H1 (cell line): ENCODE results near the gene NELFA. TPM values are rescaled to one million over a fixed set of nuclear protein-coding genes. Genes with fewer than 3 reads are reported as not detected.

Experiments used
- ATF2 ChIP-seq: IDR thresholded peaks from 2 replicates; pipeline ENCODE4 v1.6.1; 2012; ENCODE audit warnings: low read length, inconsistent platforms
- BCL11A ChIP-seq, 2 experiments: IDR thresholded peaks; one replicate each; pipeline ENCODE4 v1.6.1; 2011; ENCODE audit warnings: low read depth in 2 of 2, low read length in 2 of 2, mild to moderate bottlenecking in 2 of 2
- BRCA1 ChIP-seq: IDR thresholded peaks from 2 replicates; pipeline ENCODE4 v1.6.1; 2012; ENCODE audit warnings: low read depth, low read length, improper control_type of control experiment
- CHD2 ChIP-seq: IDR thresholded peaks from 2 replicates; pipeline ENCODE4 v1.6.1; 2012; ENCODE audit warnings: low read length, improper control_type of control experiment
- CREB1 ChIP-seq: IDR thresholded peaks from 2 replicates; pipeline ENCODE4 v1.6.1; 2012; ENCODE audit warnings: inconsistent platforms
- CTBP2 ChIP-seq: IDR thresholded peaks from 2 replicates; pipeline ENCODE4 v1.7.0; 2011; ENCODE audit warnings: borderline replicate concordance, mild to moderate bottlenecking, moderate library complexity, mixed read lengths, low read length; ENCODE audit not compliant: insufficient read depth, insufficient read length
- CTCF ChIP-seq, 3 experiments: IDR thresholded peaks; 1 replicate in 2 of 3; 2 replicates in 1 of 3; pipeline versions ENCODE4 v1.5.1 to v1.6.1; 2011; ENCODE audit warnings: low read length in 3 of 3, mild to moderate bottlenecking in 3 of 3, inconsistent platforms in 2 of 3, low read depth in 1 of 3, moderate library complexity in 1 of 3; ENCODE audit not compliant: insufficient read depth in 1 of 3; ENCODE audit errors: control extremely low read depth in 1 of 3
- HDAC2 ChIP-seq, 2 experiments: fragments of 300-600 bp in 1 of 2; sonication (generic) in 1 of 2; IDR thresholded peaks; 2 replicates each; pipeline ENCODE4 v1.6.1; 2011 to 2012; ENCODE audit warnings: low read depth in 2 of 2, low read length in 2 of 2, mild to moderate bottlenecking in 2 of 2, moderate library complexity in 2 of 2, borderline replicate concordance in 1 of 2, inconsistent platforms in 1 of 2
- HDAC6 ChIP-seq: IDR thresholded peaks from one replicate; pipeline ENCODE4 v1.7.1; 2012; ENCODE audit warnings: low read depth, mild to moderate bottlenecking, inconsistent platforms, low read length, moderate library complexity
- MAFK ChIP-seq: IDR thresholded peaks from 2 replicates; pipeline ENCODE4 v1.6.1; 2012; ENCODE audit warnings: low read depth, mild to moderate bottlenecking, improper control_type of control experiment, low read length
- POLR2AphosphoS5 ChIP-seq: IDR thresholded peaks from 2 replicates; pipeline ENCODE4 v1.6.1; 2011; ENCODE audit warnings: low read depth, low read length
- RBBP5 ChIP-seq: IDR thresholded peaks from 2 replicates; pipeline ENCODE4 v1.7.1; 2012; ENCODE audit warnings: low read depth, mild to moderate bottlenecking, inconsistent platforms, low read length, moderate library complexity, borderline replicate concordance
- RNF2 ChIP-seq: fragments of 200-900, 300-1000 bp; sonication (generic); IDR thresholded peaks from 2 replicates; pipeline ENCODE4 v1.7.1; 2016; ENCODE audit warnings: borderline replicate concordance, low read depth, mild to moderate bottlenecking, antibody characterized with exemption, low read length; ENCODE audit not compliant: poor library complexity, severe bottlenecking; ENCODE audit errors: missing control alignments
- SAP30 ChIP-seq: fragments of 300-600 bp; sonication (generic); IDR thresholded peaks from 2 replicates; pipeline ENCODE4 v1.7.1; 2012; ENCODE audit warnings: low read length, moderate library complexity, mild to moderate bottlenecking, inconsistent platforms; ENCODE audit not compliant: insufficient read depth, insufficient replicate concordance
- SIN3A ChIP-seq, 2 experiments: IDR thresholded peaks in 1 of 2; conservative IDR thresholded peaks in 1 of 2; 2 replicates each; pipeline ENCODE4 v1.6.1; 2011 to 2012; ENCODE audit warnings: low read length in 2 of 2, improper control_type of control experiment in 1 of 2, low read depth in 1 of 2, mild to moderate bottlenecking in 1 of 2
- SP2 ChIP-seq: IDR thresholded peaks from 2 replicates; pipeline ENCODE4 v1.6.1; 2012; ENCODE audit warnings: mild to moderate bottlenecking, low read length, inconsistent platforms
- TAF7 ChIP-seq: optimal IDR thresholded peaks from 2 replicates; pipeline ENCODE3; 2011; ENCODE audit warnings: low read depth, mild to moderate bottlenecking, inconsistent platforms, low read length, moderate library complexity, borderline replicate concordance
- TBP ChIP-seq: IDR thresholded peaks from 2 replicates; pipeline ENCODE4 v1.6.1; 2011; ENCODE audit warnings: low read depth, low read length, improper control_type of control experiment
- polyA plus RNA-seq, 7 experiments: library from polyadenylated mRNA; depleted of rRNA in 3 of 7; stranded (reverse) in 5 of 7; unstranded in 2 of 7; fragments of >200 nt in 5 of 7; fragments of 200-250 nt in 2 of 7; gene quantifications; 1 replicate in 5 of 7; 2 replicates in 1 of 7; 4 replicates in 1 of 7; pipeline versions ENCODE4 v1.2.1 to v1.2.3, GENCODE V29; 2011 to 2013; ENCODE audit warnings: missing spikeins in 2 of 7, mixed read lengths in 2 of 7
- total RNA-seq: library from RNA; stranded (reverse); fragmentation: NEBNext Ultra II Directional; extraction: Animal tissue kit (Norgen Biotek cat#: 25700); gene quantifications from 2 replicates; pipeline ENCODE4 v1.2.1, GENCODE V29; 2021

NELFA gene
- total and polyA plus RNA-seq, 2 of the 8 experiments (the other 6 are each of a cell fraction or from before 2014, with no cell fraction given): 41.8 to 57.5 TPM

DNA sequence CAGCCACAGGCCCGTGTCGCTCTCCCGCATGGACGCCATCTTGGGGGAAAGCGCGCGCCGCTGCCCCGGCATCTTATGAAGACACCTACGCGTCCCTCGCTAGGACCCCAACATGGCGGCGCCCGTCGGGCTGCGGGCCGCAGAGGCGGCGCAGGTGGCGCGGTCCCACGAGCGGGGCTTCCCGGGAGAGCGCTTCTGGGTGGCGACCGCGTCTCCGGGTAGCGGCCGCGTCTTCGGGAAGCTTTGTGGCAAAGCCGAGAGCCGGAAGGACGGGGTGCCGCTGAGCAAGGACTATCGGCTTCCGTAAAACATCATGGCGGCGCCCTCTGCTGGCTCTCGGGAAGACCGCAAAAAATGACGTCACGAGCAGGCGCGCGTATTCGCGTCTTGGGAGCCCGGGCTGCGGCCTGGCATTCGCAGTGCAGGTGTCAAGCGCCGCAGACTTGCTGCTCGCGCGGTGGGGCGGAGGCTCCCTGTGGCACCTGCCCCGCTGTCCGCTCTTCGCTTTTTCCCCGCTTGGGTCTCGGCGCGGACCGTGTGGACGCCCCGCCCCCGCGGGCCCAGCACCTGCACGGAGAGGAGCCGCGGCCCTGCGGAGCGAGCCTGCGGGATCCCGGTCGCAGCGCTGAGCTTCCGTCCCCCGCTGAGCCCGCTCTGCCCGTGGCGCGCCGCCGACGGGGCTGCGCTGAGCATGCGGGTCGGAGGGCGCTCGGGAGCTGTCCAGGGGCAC lies at the start of gene NELFA (continued):
- TF ChIP-seq ATF2 (no peak), SAP30 (no peak), BCL11A (IDR thresholded peaks at IDR 0.05; ENCODE audit: low read depth in 2 of 2, low read length in 2 of 2) (no peak), SP2 (no peak), CREB1 (peak; percentile 99), HDAC2 (IDR thresholded peaks at IDR 0.05; ENCODE audit: borderline replicate concordance in 1 of 2, low read depth in 2 of 2, low read length in 2 of 2) (peak in 1 of 2 experiments; percentile 93; a peak in 1 of 4 replicates), HDAC6 (no peak), TAF7 (peak; percentile 98), POLR2AphosphoS5 (peak; percentile 90; the same call in 1 of the 2 replicates), CHD2 (no peak), CTCF (IDR thresholded peaks at IDR 0.05; ENCODE audit: control extremely low read depth in 1 of 3, insufficient read depth in 1 of 3, low read depth in 1 of 3, low read length in 3 of 3) (peak in 1 of 3 experiments; percentile 8; a peak in 1 of 4 replicates), RNF2 (no peak), RBBP5 (0 out of 2 replicates have a peak, but pooled peaks have one; percentile 57), CTBP2 (peak; percentile 87), TBP (peak; percentile 93), MAFK (no peak), SIN3A (conservative IDR thresholded peaks at IDR 0.05 in 1 of 2, IDR thresholded peaks at IDR 0.05 in 1 of 2; ENCODE audit: low read depth in 1 of 2, low read length in 2 of 2) (peak; percentile 20 to 61; a peak in 3 of 4 replicates), BRCA1 (no peak; the same call in 1 of the 2 replicates)
